HS-27A (cell line): ENCODE data around the gene SAAL1.
A peak's percentile ranks its signal among the peaks of the same experiment; 100 is the strongest.
"Not testable (repeated sequence)": the region's sequence is repeated elsewhere in the genome, so short reads cannot be mapped to it uniquely, and the experiment has no call there.

Source experiments
- DNase-seq: peaks from one replicate; pipeline ENCODE4 v3.0.0-alpha.2; 2012; ENCODE audit warnings: low read depth, missing footprints

SAAL1 gene, protein sequence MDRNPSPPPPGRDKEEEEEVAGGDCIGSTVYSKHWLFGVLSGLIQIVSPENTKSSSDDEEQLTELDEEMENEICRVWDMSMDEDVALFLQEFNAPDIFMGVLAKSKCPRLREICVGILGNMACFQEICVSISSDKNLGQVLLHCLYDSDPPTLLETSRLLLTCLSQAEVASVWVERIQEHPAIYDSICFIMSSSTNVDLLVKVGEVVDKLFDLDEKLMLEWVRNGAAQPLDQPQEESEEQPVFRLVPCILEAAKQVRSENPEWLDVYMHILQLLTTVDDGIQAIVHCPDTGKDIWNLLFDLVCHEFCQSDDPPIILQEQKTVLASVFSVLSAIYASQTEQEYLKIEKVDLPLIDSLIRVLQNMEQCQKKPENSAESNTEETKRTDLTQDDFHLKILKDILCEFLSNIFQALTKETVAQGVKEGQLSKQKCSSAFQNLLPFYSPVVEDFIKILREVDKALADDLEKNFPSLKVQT

DNA sequence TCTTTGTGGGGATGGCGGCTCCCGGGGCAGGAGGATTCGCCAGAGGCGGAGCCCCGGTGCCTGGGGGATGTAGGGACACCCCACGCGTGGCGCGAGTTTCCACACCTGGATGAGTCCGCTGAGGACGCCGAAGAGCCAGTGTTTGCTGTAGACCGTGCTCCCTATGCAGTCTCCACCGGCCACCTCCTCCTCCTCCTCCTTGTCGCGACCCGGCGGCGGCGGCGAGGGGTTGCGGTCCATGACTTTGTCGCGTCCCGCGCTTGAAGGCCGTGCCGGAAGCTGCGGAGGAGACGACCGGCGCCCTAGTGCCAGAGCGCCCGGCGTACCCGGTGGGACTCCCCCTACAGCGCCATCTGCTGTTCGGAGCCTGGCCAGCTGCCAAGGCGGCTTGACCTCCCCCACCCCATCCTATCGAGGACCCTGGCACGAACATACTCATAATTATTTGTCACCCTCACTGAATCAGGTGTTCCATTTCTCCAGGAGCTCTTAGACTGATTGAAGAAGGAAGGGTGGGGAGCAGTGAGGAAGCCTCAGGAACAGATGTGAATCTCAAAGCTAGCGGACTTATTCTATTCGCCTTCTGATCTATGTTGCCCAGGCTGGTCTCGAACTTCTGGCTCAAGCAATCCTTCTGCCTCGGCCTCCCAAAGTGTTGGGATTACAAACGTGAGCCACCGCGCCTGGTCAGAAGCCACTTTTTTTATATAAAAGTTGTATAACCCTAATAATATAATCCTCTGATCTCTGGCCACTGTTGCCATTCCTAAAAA lies at the start of gene SAAL1:
Gene SAAL1 (minus strand): TSS at position 281 of the 773 bp plus-strand sequence. CDS start 41 bp downstream, at position 240.
- peak; percentile 59 for DNase-seq

DNA sequence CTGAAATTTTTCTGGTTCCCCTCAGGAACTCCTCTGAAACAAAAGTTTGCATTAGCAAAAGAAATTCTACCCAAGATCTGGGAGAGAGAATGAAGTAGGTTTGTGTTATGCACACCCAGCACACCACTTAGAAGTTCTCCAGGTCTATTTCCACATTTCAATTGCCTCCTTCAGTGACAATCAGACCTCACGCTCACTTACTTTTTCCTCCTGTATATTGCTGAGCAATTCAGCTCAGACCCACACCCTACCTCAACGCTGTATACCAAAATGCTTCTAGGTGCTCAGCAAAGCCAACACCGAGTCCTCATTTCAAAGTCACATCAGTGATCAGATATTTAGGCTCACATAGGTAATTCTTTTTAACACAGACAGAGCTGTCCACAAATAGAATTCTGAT lies 45.7 kb upstream of the SAAL1 start:
- DNase-seq = no peak

DNA sequence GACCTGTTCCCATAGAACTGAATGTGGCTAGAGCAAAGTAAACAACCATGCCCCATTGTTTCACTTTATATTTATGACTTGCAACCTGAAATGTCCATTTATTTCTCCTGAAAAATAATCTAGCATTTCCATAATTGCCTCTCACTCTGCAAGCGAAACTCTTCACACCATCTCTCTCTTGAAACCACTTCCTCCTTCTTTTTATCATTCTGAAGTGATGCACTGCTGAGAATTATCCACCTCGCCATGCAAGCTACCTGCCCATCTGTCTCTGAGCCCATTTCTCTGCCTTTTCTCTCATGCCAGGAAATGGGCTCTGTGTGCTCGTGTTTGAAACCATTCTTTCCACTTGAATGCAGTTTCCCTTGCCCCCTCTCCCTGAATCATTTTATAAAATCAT lies 40.0 kb upstream of the SAAL1 start:
- no peak for DNase-seq

DNA sequence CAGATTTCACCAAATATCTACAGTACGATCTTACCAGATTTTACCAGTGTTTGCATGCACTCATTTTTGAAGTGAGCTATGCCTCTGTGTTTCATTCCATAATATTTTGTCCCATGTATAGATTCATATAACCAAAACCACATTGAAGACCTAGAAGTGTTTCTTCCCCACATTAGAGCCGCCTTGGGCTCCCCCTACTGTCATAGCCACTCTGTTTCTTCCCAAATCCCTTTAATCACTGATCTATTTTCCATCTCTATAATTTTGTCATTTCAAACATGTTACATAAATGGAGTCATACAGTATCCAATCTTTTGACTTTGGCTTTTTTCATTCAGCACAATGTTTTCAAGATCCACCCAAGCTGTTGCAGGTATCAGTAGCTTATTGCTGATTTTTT lies 39.1 kb upstream of the SAAL1 start:
- DNase-seq = no peak

DNA sequence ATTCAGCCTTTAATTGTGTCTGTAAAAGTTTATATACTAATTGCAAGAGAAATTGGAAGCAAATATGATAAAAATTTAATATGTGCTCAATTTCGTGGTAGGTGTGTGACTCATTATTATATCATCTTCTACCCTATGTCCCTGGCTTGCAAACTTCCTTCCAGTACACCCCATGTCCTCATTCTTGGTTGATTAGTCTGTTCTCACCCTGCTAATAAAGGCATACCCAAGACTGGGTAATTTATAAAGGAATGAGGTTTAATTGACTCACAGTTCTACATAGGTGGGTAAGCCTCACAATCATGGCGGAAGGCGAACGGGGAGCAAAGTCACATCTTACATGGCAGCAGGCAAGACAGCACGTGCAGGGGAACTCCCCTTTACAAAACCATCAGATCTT lies 38.4 kb upstream of the SAAL1 start:
- peak; percentile 19 for DNase-seq

DNA sequence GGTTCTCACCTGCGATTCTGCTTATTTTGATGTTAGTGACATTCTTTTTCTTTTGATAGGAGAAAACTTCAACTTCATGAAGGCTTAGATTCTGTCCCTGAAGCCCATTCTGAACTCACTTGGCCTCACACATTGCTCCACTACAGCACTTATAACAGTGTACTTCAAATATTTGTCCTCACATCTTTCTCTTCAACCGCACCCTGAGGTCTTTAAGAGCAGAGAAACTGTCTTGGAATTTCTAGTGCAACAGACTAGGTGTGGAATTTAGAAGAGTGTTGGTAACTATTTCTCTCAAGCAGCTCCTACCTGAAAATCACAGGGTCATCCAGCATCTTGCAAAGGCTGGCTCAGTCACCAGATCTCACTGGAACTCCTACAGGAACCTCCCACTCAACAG lies 34.3 kb upstream of the SAAL1 start:
- no peak for DNase-seq

DNA sequence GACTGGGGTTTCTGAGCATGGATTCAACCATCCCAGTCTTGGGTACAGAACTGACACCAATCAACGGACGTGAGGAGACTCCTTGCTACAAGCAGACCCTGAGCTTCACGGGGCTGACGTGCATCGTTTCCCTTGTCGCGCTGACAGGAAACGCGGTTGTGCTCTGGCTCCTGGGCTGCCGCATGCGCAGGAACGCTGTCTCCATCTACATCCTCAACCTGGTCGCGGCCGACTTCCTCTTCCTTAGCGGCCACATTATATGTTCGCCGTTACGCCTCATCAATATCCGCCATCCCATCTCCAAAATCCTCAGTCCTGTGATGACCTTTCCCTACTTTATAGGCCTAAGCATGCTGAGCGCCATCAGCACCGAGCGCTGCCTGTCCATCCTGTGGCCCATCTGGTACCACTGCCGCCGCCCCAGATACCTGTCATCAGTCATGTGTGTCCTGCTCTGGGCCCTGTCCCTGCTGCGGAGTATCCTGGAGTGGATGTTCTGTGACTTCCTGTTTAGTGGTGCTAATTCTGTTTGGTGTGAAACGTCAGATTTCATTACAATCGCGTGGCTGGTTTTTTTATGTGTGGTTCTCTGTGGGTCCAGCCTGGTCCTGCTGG lies 31.4 kb upstream of the SAAL1 start:
- no peak for DNase-seq

DNA sequence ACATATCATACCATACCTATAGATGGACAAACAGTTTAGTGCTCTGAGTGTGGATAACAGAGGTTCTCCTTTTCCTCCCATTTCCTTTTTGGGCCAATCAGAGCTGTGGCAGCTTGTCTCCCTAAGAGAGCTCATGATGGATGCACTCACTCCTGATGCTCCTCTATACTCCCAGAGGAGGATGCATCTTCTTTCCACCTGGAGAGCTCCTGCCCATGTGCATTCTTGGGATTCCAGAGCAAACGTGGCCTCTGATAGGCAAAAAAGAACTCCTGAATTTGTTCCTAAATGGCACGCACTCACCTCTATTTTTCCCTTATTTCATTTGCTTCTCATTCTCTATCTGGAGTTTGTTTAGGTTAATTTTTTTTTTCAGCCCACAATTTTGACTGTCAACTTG lies 29.4 kb upstream of the SAAL1 start:
- DNase-seq = no peak

DNA sequence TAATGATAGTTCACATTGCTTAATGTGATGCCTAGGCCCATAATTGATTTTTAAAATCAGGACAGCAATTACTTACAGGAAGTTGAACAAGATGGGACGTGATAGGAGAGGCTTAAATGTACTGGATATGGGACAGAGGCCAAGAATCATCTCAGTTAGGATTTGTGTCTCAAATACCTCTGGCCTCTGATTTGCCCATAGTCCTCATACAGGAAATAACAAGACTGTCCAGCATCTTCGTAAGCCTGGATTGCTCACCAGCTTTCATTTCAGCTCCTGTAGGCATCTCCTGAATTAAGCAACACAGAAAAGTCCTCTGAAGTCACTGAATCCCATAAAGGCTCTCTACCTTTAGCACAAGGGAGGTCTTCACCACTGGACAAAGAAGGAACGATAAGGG lies 26.5 kb upstream of the SAAL1 start, which contains the start of gene MRGPRX3:
Gene MRGPRX3 (plus strand): TSS at position 231 of the 400 bp plus-strand sequence. CDS start 4,632 bp downstream, outside the sequence.
- DNase-seq = no peak

DNA sequence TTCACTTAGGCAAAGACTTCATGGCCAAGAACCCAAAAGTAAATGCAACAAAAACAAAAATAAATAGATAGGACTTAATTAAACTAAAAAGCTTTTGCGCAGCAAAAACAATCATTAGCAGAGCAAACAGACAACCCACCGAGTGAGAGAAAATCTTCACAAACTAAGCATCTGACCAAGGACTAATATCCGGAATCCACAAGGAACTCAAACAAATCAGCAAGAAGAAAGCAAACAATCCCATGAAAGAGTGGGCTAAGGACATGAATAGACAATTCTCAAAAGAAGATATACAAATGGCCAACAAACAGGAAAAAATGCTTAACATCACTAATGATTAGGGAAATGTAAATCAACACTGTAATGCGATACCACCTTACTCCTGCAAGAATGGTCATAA lies 25.2 kb upstream of the SAAL1 start:
- not testable (repeated sequence) for DNase-seq

DNA sequence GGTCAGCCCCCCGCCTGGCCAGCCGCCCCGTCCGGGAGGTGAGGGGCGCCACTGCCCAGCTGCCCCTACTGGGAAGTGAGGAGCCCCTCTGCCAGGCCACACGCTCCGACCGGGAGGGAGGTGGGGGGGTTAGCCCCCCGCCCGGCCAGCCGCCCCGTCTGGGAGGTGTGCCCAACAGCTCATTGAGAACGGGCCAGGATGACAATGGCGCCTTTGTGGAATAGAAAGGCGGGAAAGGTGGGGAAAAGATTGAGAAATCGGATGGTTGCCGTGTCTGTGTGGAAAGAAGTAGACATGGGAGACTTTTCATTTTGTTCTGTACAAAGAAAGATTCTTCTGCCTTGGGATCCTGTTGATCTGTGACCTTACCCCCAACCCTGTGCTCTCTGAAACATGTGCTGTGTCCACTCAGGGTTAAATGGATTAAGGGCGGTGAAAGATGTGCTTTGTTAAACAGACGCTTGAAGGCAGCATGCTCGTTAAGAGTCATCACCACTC lies 15.5 kb upstream of the SAAL1 start:
- DNase-seq = not testable (repeated sequence)

DNA sequence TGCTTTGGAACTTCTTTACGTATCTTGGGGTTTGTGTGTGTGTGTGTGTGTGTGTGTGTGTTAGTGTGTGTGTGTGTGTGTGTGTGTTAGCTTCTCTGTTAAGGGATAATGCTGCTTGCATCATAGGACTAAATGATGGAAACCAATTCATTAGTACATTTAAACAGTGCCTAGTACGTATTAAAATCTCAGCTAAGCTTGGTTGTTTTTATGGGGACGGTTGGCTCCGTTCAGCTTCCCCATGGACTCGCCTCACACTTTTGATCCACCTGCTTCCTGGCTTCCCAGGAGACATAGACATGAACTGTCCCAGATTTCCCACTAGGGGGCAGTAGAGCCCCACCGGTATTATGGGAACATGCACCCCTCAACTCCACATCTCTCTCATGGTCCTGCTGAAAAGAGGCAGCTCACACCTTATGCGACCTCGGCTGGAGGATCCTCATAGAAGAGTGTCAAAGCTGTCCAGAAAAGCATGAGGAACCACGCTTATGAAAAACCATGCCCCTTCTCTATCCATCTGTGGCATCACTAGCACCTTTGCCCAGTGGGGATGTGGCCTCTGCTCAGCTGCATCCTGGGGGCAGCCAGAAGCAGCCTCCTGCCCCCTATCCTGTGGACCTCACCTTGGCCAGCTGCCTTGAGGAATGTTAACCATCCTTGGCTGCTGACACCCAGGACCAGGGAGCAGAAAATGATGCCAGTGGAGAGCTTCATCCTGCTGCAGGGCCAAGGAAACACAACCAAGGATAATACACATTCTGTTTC lies 9.7 kb upstream of the SAAL1 start:
- peak; percentile 17 for DNase-seq

DNA sequence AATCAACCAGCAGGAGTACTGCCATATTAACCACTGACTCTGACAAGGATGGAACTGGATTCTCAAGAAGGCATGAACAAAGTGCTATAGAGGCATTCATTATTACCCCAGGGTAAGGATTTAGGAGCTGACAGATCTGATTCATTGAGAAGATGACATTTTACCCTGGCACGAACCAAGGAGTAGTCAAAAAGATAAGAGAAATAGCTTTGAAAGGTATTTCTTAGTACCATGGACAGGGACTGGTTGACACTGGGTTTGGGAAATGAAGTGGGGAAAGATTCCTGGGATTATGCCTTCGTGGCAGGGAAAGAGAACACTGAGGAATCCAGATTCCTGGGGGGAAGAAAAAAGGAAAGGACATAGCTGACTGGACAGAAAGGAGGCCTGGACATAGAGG lies 5.1 kb upstream of the SAAL1 start:
- DNase-seq = no peak

DNA sequence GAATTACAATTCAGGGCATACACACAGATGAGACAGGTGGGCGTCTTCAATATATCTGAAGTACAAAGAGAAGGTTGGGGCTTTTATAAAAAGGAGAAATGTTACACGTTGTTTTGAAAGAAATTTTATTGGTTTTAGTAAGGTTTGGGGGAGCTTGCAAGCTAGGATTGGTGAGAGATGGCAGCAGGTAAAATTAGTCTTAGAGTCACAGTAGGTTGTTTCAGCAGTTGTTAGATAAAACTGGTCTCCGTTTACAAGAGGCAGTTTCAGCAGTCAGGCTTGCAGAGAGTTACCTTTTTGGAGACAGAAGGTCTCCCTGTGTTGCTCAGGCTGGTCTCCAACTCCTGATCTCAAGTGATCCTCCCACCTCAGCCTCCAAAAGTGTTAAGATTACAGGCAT lies 2.4 kb upstream of the SAAL1 start:
- no peak for DNase-seq

DNA sequence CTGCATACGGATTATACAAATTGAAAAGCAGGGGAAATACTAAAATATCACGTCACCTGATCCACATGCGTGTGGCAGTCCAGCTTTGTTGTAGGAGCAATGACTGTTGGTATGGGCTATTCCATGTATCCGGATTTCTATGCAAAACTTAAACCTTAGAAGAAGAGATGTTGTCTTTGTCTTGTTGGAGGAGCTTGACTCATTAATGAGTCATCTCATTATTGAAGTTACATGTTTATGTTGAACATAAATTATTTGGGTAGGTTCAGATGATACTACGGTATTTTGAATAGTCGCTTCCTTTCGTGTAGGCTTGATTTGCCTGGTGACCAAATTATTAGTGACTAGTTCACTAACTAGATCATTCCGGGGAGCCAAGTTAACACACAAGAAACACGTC lies 806 bp upstream of the SAAL1 start:
- no peak for DNase-seq

DNA sequence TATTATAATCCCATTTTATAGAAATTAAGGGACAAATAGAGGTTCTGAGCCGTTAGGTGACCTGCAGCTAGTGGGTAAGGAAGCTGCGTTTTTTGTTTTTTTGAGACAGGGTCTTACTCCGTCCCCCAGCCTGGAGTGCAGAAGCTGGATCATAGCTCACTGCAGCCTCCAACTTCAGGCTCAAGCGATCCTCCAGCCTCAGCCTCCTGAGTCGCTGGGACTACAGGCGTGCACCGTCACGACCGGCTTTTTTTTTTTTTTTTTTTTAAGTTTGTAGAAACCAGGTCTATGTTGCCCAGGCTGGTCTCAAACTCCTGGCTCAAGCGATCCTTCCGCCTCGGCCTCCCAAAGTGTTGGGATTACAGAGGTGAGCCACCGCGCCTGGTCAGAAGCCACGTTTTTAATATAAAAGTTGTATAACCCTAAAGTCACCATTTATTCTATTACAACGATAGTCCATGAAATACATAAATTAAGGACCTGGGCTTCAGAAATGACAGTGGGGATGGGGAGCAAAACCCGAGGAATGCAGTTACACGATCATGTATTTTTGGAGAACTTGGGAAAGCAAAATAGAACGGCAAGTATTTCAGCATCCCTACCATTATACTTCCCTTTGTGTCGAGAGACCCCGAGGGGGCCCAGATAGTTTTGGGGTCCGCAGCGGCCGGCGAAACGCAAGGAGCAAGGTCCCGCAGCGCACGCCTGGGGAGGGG lies 638 bp downstream of the SAAL1 start:
- DNase-seq = no peak

DNA sequence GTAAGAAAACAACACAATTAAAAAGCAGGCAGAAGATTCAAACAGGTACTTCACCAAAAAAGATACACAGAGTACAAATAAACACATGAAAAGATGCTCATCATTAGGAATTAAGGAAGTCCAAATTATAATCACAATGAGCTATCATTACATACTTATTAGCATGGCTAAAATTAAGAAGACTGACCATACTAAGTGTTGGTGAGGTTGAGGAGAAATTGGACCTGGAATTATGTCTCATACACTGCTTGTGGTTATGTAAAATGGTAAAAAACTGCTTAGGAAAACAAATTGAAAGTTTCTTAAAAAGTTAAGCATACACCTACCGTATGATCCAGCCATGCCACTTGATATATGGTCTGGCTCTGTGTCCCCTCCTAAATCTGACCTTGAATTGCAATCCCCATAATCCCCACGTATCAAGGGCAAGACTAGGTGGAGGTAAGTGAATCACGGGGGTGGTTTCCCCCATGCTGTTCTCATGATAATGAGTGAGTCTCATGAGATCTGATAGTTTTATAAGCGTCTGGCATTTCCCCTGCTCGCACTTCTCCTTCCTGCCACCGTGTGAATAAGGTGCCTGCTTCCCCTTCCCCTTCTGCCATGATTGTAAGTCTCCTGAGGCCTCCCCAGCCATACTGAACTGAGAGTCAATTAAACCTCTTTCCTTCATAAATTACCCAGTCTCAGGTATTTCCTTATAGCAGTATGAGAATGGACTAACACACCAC lies 4.8 kb downstream of the SAAL1 start:
- no peak for DNase-seq

DNA sequence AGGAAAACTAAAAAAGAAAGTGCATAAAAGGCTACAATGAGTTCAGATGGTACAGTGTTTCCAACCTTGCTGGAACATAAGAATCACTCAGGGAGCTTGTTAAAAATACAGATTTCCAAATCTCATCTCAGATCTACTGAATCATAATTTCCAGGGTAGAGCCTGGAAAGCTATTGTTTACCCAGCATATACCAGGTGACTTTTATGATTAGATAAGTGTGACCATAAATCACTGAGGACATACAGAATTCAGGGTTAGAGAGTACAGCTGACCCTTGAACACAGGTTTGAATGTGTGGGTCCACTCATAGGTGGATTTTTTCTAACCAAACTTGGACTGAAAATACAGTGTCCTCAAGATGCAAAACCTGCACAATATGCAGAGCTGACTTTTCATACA lies 11.9 kb downstream of the SAAL1 start:
- no peak for DNase-seq

DNA sequence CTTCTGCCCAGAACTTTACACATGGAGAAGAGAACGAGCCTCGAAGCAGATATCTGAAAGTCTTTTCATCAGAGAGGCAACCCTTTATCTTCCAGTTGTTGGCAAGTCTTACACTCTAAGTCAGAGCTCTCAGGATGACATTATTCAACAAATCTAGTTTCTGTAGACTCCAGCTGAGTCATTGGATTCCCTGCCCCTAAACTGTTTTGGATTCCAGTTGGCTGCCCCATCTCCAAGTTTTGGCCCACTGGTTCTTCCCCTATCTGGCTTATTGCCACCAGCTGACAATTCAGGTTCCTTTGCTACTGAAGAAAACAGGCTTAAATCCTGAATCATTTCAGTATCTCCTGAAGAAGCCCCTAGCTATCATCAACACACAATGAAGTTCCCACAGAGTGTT lies 14.2 kb downstream of the SAAL1 start:
- no peak for DNase-seq

DNA sequence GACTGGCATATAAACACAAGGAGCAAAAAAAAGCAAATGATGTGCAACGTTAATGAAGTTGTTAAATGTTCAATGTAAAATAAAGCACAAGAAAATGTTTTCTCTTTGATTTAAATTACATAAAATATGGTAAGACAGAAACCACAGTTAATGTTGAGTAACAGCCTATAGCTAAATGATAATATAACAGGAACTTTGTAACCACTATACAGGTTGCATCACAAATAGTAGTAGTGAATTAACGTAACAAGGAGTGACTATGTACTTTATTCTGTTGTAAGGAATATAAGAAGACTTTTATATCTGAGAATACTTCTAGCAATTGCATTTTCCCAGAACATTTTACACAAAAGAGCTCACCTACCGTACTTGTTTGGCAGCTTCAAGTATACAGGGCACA lies 16.9 kb downstream of the SAAL1 start:
- DNase-seq = no peak
